ENCODE results near the gene AIDA. TPM values are rescaled to one million over a fixed set of nuclear protein-coding genes. Genes with fewer than 3 reads are reported as not detected.

AIDA gene
- total RNA-seq, 1 experiment from 2014 or later = 38.0 TPM

- Histone ChIP-seq H3F3A (ENCODE audit: low read length, unreplicated experiment) (no peaks in the 10 kb centered on the region), H3K79me2 (ENCODE audit: low read length) (no peaks in the 10 kb centered on the region), H3K9me3 (ENCODE audit: low read length) (no peaks in the 10 kb centered on the region), H3K27me3 (ENCODE audit: low read length) (no peaks in the 10 kb centered on the region), H3K27ac (ENCODE audit: low read length) (no peak overlapping the region), H3K4me1 (ENCODE audit: insufficient read depth, low read length) (no peaks in the 10 kb centered on the region), H3K9ac (ENCODE audit: low read length) (no peak overlapping the region), H3K9me2 (replicated peaks; ENCODE audit: low read length) (no peaks in the 10 kb centered on the region), H3K4me2 (ENCODE audit: low read length) (no peak overlapping the region), H2AFZ (ENCODE audit: low read length) (no peak overlapping the region), H3K36me3 (ENCODE audit: low read depth, low read length) (peaks cover 78% of the 10 kb centered on the region), H4K20me1 (ENCODE audit: low read length) (no peaks in the 10 kb centered on the region), H3K4me3 (ENCODE audit: low read length) (no peak overlapping the region)
- ChIA-PET CTCF (no interaction called here), POLR2A (ENCODE audit: unreplicated experiment) (no interaction called here)
- DNase-seq (no peak), ATAC-seq (no peak)
- TF ChIP-seq EZH2phosphoT487 (IDR thresholded peaks at IDR 0.05; ENCODE audit: borderline replicate concordance, low read length) (no peak), EZH2 (IDR thresholded peaks at IDR 0.05; ENCODE audit: low read length, unreplicated experiment) (no peak), CTCF (conservative IDR thresholded peaks at IDR 0.05; ENCODE audit: low read depth, low read length) (no peak)
- BruUV-seq (replicated peaks) = no TSS peak
- intact Hi-C loops (cut with micrococcal nuclease) = no loop called here
Observed at GRCh38 chr1:222653178-222653827, 59.0 kb downstream of the AIDA start.

DNA sequence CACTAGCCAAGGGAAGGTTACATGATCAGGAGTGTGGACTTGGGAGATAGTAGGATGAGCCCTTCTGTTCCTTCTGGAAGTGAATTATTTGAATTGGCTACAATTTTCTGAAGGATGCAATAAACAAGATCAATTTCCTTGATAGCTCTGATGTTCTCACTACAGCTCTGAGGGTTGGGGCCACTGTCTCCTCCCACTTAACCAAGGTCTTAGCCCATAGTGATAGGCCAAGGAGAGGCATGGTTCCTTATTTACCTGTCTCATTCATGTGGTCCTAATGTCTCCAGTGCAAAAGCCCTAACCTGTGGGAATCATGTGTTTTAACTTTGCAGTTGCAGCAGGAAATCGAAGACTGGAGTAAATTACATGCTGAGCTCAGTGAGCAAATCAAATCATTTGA, 59.6 kb downstream of the AIDA start:
- Histone ChIP-seq H3K36me3 (ENCODE audit: low read depth, low read length) (peaks cover 72% of the 10 kb centered on the region), H2AFZ (ENCODE audit: low read length) (no peak overlapping the region), H3K4me2 (ENCODE audit: low read length) (no peak overlapping the region), H3K9ac (ENCODE audit: low read length) (no peak overlapping the region), H3K79me2 (ENCODE audit: low read length) (no peaks in the 10 kb centered on the region), H3K27me3 (ENCODE audit: low read length) (no peaks in the 10 kb centered on the region), H3K9me2 (replicated peaks; ENCODE audit: low read length) (no peaks in the 10 kb centered on the region), H3K4me1 (ENCODE audit: insufficient read depth, low read length) (no peaks in the 10 kb centered on the region), H3K27ac (ENCODE audit: low read length) (no peak overlapping the region), H3K4me3 (ENCODE audit: low read length) (no peak overlapping the region), H4K20me1 (ENCODE audit: low read length) (no peaks in the 10 kb centered on the region), H3F3A (ENCODE audit: low read length, unreplicated experiment) (no peaks in the 10 kb centered on the region), H3K9me3 (ENCODE audit: low read length) (no peaks in the 10 kb centered on the region)
- intact Hi-C loops (cut with micrococcal nuclease) = no loop called here
- ChIA-PET CTCF (no interaction called here), POLR2A (ENCODE audit: unreplicated experiment) (no interaction called here)
- TF ChIP-seq EZH2phosphoT487 (IDR thresholded peaks at IDR 0.05; ENCODE audit: borderline replicate concordance, low read length) (no peak), CTCF (conservative IDR thresholded peaks at IDR 0.05; ENCODE audit: low read depth, low read length) (no peak), EZH2 (IDR thresholded peaks at IDR 0.05; ENCODE audit: low read length, unreplicated experiment) (no peak)
- DNase-seq = no peak
- BruUV-seq (replicated peaks) = no TSS peak
- ATAC-seq = no peak

DNA sequence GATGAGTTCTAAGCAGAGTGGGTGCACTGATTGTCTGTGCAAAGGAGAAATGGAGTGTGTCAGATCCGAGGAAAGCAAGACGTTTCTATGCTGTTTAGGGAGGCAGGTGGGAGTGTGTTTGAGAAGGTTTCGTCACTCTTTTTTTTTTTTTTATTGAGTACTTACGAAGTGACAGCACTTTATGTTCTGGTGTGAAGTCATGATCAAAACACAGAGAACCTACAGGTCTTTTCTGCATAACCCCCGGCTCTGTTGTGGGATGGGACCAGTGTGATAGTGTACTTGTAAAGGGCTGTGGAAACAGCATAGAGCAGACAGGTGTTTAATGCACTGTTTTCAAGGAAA, 67.7 kb downstream of the AIDA start:
- DNase-seq (no peak), ATAC-seq (peak; percentile 3)
- ChIA-PET POLR2A (ENCODE audit: unreplicated experiment) (interaction anchor here (0.6 kb wide), 1 partner anchor 86 kb away, joined by 4 read pairs; no protein-coding TSS in a partner anchor), CTCF (no interaction called here)
- Histone ChIP-seq H3K27me3 (ENCODE audit: low read length) (no peaks in the 10 kb centered on the region), H3K4me2 (ENCODE audit: low read length) (peak overlapping the region; percentile 85), H3K79me2 (ENCODE audit: low read length) (peaks cover 25% of the 10 kb centered on the region), H3K4me1 (ENCODE audit: insufficient read depth, low read length) (peaks cover 32% of the 10 kb centered on the region), H3K27ac (ENCODE audit: low read length) (peak overlapping the region; percentile 47), H3K9me2 (replicated peaks; ENCODE audit: low read length) (no peaks in the 10 kb centered on the region), H3F3A (ENCODE audit: low read length, unreplicated experiment) (peaks cover 11% of the 10 kb centered on the region), H3K9me3 (ENCODE audit: low read length) (no peaks in the 10 kb centered on the region), H2AFZ (ENCODE audit: low read length) (peak overlapping the region; percentile 88), H3K9ac (ENCODE audit: low read length) (peak overlapping the region; percentile 84), H3K36me3 (ENCODE audit: low read depth, low read length) (peaks cover 10% of the 10 kb centered on the region; the same call in 1 of the 2 replicates), H4K20me1 (ENCODE audit: low read length) (no peaks in the 10 kb centered on the region), H3K4me3 (ENCODE audit: low read length) (peak overlapping the region; percentile 89)
- TSS peak; percentile 55 for BruUV-seq (replicated peaks)
- no peak for TF ChIP-seq CTCF (conservative IDR thresholded peaks at IDR 0.05; ENCODE audit: low read depth, low read length)
- TF ChIP-seq EZH2 (IDR thresholded peaks at IDR 0.05; ENCODE audit: low read length, unreplicated experiment) = no peak
- TF ChIP-seq EZH2phosphoT487 (IDR thresholded peaks at IDR 0.05; ENCODE audit: borderline replicate concordance, low read length) = no peak
- intact Hi-C loops (cut with micrococcal nuclease) = loop anchor here (1.0 to 2.0 kb wide), 3 partner anchors 26 to 179 kb away; partner anchors contain the start of gene MIA3
